ENCODE measurements around the gene OLFM2. TPM values are rescaled to one million over a fixed set of nuclear protein-coding genes. Genes with fewer than 3 reads are reported as not detected.

Gene OLFM2
- total and polyA plus RNA-seq, 9 of the 15 experiments (the other 6 are each of a cell fraction or from before 2014, with no cell fraction given): 0.10 to 0.33 (median 0.23) TPM; not detected in 4

- TF ChIP-seq MGA (IDR thresholded peaks at IDR 0.05): no peak
- no peak for TF ChIP-seq NCOR1 (IDR thresholded peaks at IDR 0.05)
- no peak for TF ChIP-seq ZZZ3 (IDR thresholded peaks at IDR 0.05)
- no peak for TF ChIP-seq ZNF699 (CRISPR knock-in tag; IDR thresholded peaks at IDR 0.05; ENCODE audit: insufficient replicate concordance)
- TF ChIP-seq L3MBTL2 (IDR thresholded peaks at IDR 0.05): peak; percentile 70
- no peak for TF ChIP-seq ZFP91 (CRISPR knock-in tag; IDR thresholded peaks at IDR 0.05)
- TF ChIP-seq CBX8 (IDR thresholded peaks at IDR 0.05; ENCODE audit: borderline replicate concordance, extremely low read depth, low read depth, low read length, poor library complexity, severe bottlenecking): no peak
- no peak for TF ChIP-seq FOXP4 (CRISPR knock-in tag; IDR thresholded peaks at IDR 0.05; ENCODE audit: borderline replicate concordance)
These were observed 117.3 kb downstream of the OLFM2 start, which contains the start of gene FBXL12 (continued) for GRCh38 chr19:9818734-9819595.
